ENCODE results near the gene EQTN.

DNA sequence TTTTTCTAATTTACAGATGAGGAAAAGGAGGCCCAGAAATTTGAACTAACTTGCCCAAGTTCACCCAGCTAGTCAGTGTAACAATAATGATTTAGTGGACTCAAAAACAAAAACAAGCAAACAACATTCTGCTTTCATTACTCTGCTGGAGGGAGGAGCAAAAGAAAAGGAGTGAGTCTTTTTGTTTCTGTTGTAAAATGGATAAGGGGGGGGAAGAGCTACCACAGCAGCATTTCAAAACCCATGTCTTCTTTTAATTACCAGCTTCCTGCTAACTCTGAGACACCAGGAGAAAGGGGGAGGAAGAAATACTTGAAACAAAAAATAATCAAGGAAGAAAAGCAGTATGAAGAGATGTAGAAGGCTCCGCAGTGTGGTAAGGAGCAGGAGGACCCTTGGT lies 39.2 kb upstream of the EQTN start:
- TF ChIP-seq GATA2 (IDR thresholded peaks at IDR 0.05; ENCODE audit: low read depth, low read length) (no peak), GATA3 (IDR thresholded peaks at IDR 0.05; ENCODE audit: low read depth, low read length) (no peak)
